Endodermal cell (in vitro differentiated cells): ENCODE results near the gene SLC2A1. TPM values are rescaled to one million over a fixed set of nuclear protein-coding genes. Genes with fewer than 3 reads are reported as not detected.

Experiments
- DNase-seq: peaks from one replicate; pipeline ENCODE4 v3.0.0-alpha.2; 2017
- H3K27ac ChIP-seq: 2 replicates; pipeline ENCODE4 v1.5.1; 2013; ENCODE audit warnings: mild to moderate bottlenecking, low read depth, low read length, moderate library complexity
- H3K27me3 ChIP-seq: 2 replicates; pipeline ENCODE4 v1.6.1; 2013; ENCODE audit warnings: mild to moderate bottlenecking, low read length, moderate library complexity; ENCODE audit not compliant: insufficient read depth, control insufficient read depth, poor library complexity, severe bottlenecking
- H3K36me3 ChIP-seq: 2 replicates; pipeline ENCODE4 v1.7.0; 2013; ENCODE audit warnings: mild to moderate bottlenecking, low read length, moderate library complexity; ENCODE audit not compliant: control insufficient read depth, insufficient read depth
- H3K4me1 ChIP-seq: one replicate; pipeline ENCODE4 v1.7.0; 2013; ENCODE audit warnings: low read length; ENCODE audit not compliant: control insufficient read depth, insufficient read depth
- H3K4me3 ChIP-seq: 2 replicates; pipeline ENCODE4 v1.5.1; 2013; ENCODE audit warnings: mild to moderate bottlenecking, low read length, moderate library complexity
- H3K9ac ChIP-seq: 2 replicates; pipeline ENCODE4 v1.6.1; 2013; ENCODE audit warnings: mild to moderate bottlenecking, low read length, moderate library complexity; ENCODE audit not compliant: poor library complexity, severe bottlenecking; ENCODE audit errors: extremely low read depth
- H3K9me3 ChIP-seq: 2 replicates; pipeline ENCODE4 v1.6.1; 2013; ENCODE audit warnings: mild to moderate bottlenecking, low read length, moderate library complexity; ENCODE audit not compliant: control insufficient read depth
- H3K27ac Mint-ChIP-seq: 2 replicates; pipeline ENCODE4 v1.8.0; 2020; ENCODE audit warnings: mixed read lengths
- H3K27me3 Mint-ChIP-seq: 2 replicates; pipeline ENCODE4 v1.8.0; 2021; ENCODE audit warnings: mild to moderate bottlenecking, mixed read lengths; ENCODE audit not compliant: insufficient read depth
- H3K36me3 Mint-ChIP-seq: 2 replicates; pipeline ENCODE4 v1.8.0; 2020; ENCODE audit warnings: low read depth, mixed read lengths
- H3K4me1 Mint-ChIP-seq: 2 replicates; pipeline ENCODE4 v1.8.0; 2020; ENCODE audit warnings: mixed read lengths
- H3K4me3 Mint-ChIP-seq: 2 replicates; pipeline ENCODE4 v1.8.0; 2020; ENCODE audit warnings: mild to moderate bottlenecking, moderate library complexity, mixed read lengths
- H3K9me3 Mint-ChIP-seq: 2 replicates; pipeline ENCODE4 v1.8.0; 2020; ENCODE audit warnings: mild to moderate bottlenecking, mixed read lengths
- CTCF ChIP-seq: fragments of 200-600 bp; sonication (generic); conservative IDR thresholded peaks from 2 replicates; pipeline ENCODE4 v1.5.0; 2021; ENCODE audit warnings: antibody characterized with exemption, mild to moderate bottlenecking
- WGBS, 2 experiments: methylation state at CpG; one replicate each; pipeline versions ENCODE4 v1.1.5 to v1.1.7; 2013; ENCODE audit warnings: missing lambda C conversion rate in 2 of 2, mixed read lengths in 1 of 2; ENCODE audit not compliant: insufficient coverage in 1 of 2, insufficient read length in 1 of 2; 5-methylcytosine and 5-hydroxymethylcytosine counted together
- total RNA-seq, 2 donors: library from RNA; stranded (reverse); fragmentation: NEBNext Ultra II Directional in 1 of 2; extraction: Animal tissue kit (Norgen Biotek cat#: 25700) in 1 of 2; gene quantifications; 2 replicates in 1 of 2; 3 replicates in 1 of 2; pipeline ENCODE4 v1.2.1, GENCODE V29; 2021

SLC2A1 gene
- total RNA-seq, 2 donors from 2014 or later: 42.5 to 69.7 TPM

GRCh38 chr1:42931108-42931539 is 27.5 kb downstream of the SLC2A1 start:
- 83 to 90% methylated on average over 6 to 7 of the region's 7 CpGs for WGBS, 2 experiments
- Histone ChIP-seq H3K4me3 (no peak overlapping the region), H3K27ac (no peak overlapping the region), H3K4me1 (no peaks in the 10 kb centered on the region), H3K36me3 (peaks cover 39% of the 10 kb centered on the region), H3K9ac (no peak overlapping the region), H3K9me3 (no peaks in the 10 kb centered on the region), H3K27me3 (no peaks in the 10 kb centered on the region)
- no peak overlapping the region for H3K27ac Mint-ChIP-seq
- H3K4me3 Mint-ChIP-seq: no peak overlapping the region
- peak; percentile 88 for TF ChIP-seq CTCF
- H3K36me3 Mint-ChIP-seq: peaks cover 49% of the 10 kb centered on the region
- H3K9me3 Mint-ChIP-seq: no peaks in the 10 kb centered on the region
- peaks cover 8% of the 10 kb centered on the region for H3K4me1 Mint-ChIP-seq
- no peaks in the 10 kb centered on the region for H3K27me3 Mint-ChIP-seq
- peak; percentile 86 for DNase-seq

- Histone ChIP-seq H3K27me3 (no peaks in the 10 kb centered on the region), H3K9ac (no peak overlapping the region), H3K27ac (no peak overlapping the region), H3K36me3 (peaks cover 40% of the 10 kb centered on the region), H3K4me3 (no peak overlapping the region), H3K9me3 (no peaks in the 10 kb centered on the region), H3K4me1 (no peaks in the 10 kb centered on the region)
- H3K4me1 Mint-ChIP-seq: peaks cover 9% of the 10 kb centered on the region
- DNase-seq: peak; percentile 42
- peaks cover 52% of the 10 kb centered on the region for H3K36me3 Mint-ChIP-seq
- TF ChIP-seq CTCF: no peak
- no peaks in the 10 kb centered on the region for H3K9me3 Mint-ChIP-seq
- H3K27me3 Mint-ChIP-seq: no peaks in the 10 kb centered on the region
- H3K4me3 Mint-ChIP-seq: no peak overlapping the region
- WGBS, 2 experiments: 95 to 96% methylated on average over 20 to 25 of the region's 25 CpGs
- no peak overlapping the region for H3K27ac Mint-ChIP-seq
These were observed 28.2 kb downstream of the SLC2A1 start for GRCh38 chr1:42930178-42931107.

GRCh38 chr1:42929434-42930177 is 29.1 kb downstream of the SLC2A1 start:
- no peaks in the 10 kb centered on the region for H3K9me3 ChIP-seq
- H3K9me3 Mint-ChIP-seq: no peaks in the 10 kb centered on the region
- H3K36me3 ChIP-seq: peaks cover 40% of the 10 kb centered on the region
- TF ChIP-seq CTCF: no peak
- H3K27me3 ChIP-seq: no peaks in the 10 kb centered on the region
- no peak overlapping the region for H3K27ac ChIP-seq
- peak; percentile 40 for DNase-seq
- WGBS, 2 experiments: 94% methylated on average over 3 to 26 of the region's 26 CpGs
- no peak overlapping the region for H3K4me3 ChIP-seq
- H3K27ac Mint-ChIP-seq: no peak overlapping the region
- H3K9ac ChIP-seq: no peak overlapping the region
- peaks cover 50% of the 10 kb centered on the region for H3K36me3 Mint-ChIP-seq
- no peaks in the 10 kb centered on the region for H3K27me3 Mint-ChIP-seq
- H3K4me1 Mint-ChIP-seq: peaks cover 15% of the 10 kb centered on the region
- H3K4me1 ChIP-seq: no peaks in the 10 kb centered on the region
- no peak overlapping the region for H3K4me3 Mint-ChIP-seq
